ENCODE data around the gene UCN. TPM values are rescaled to one million over a fixed set of nuclear protein-coding genes. Genes with fewer than 3 reads are reported as not detected.

The UCN gene
- polyA plus RNA-seq, 4 donors, result 0.59 to 1.5 (median 1.1) TPM

DNA sequence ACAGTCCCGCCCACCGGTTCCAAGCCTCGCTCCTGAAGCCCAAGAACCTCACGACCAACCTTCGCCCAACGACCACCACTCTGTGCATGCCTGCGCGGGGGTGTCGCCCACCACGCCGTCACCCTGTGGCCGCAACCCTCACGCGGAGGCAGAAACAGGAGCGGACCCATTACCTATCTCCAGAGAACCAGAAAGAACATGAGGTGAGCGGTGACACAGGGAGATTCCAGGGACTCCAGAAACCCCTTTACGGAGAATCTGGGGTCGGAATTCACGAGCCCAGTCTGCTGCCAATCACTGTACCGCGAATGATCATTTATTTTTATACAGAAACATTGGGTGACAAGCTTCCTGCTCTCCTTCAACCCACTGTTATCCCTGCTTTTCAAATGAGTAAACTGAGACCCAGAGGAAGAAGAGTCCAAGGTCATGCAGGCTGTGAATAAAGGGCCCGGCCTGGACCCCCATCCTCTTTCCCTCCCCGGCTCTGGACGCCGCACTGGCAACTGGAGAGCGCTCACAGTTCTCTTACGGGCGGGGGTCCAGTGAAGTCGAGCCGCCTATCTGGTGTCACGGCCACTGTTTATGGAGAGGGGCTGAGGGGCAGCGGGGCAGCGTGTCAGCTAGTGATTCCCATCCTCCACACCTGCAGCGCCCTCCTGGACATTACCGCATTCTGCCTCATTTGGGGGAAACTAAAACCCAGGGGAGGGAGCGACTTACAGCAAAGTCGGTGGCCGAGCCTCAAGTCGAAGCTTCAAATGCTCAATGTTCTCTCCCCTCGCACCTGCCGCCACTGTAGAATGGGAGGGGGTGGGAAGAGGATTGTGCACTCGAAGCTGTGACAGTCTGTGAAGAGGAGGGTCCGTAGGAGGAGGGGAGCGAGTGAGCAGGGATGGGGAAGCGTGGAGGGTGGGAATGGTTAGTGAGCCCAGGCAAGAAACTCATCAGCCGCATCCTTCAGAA is 44.7 kb downstream of the UCN start:
- DNase-seq (ENCODE audit: low read depth in 4 of 4, low spot score in 2 of 4), result no peak

DNA sequence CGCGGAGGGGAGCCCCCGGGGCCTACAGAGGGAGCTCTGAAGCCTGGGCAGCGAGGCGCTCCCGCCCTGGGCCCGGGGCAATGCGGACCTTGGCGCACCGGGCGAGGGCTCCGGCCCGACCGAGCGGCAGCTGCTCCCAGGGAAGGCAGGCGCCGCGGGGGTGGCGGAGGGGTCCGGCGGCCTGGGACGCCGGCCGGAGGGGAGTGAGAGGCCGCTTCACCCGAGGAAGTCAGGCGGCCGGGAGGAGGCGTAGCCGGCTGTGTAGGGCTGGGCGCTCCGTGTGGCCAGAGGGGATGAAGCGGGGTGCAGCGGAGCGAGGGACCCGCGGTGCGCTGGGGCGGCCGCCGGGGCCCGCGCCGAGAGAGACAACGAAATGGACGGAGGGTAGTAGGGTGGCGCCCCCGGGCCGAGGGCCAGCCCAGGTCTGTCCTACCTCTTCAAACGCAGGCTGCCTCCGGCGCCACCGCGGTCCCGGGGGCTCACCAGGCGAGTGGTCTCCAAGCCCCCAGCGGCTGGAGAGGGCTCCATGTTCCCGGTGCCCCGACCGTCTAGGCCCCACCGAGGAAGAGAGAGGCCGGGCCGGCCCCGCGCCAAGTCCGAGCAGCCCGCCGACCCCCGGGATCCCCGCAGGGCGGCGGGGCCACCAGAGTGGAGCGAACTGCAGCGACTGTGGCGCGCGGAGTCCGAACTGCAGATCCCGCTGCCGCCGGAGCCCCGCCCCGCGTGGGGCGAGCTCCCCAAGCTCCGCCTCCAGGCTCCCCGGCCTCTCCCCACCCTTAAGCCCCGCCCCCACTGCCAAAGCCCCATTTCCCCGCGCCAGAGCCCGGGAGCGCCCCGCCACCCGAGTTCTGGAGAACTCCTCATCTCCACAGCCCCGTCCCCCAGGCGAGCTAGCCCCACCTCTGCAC is 45.6 kb downstream of the UCN start, which contains the start of gene SLC30A3:
TSS of gene SLC30A3 (minus strand) at position 669 of the 908 bp plus-strand sequence. CDS start at position 528, 141 bp downstream.
- DNase-seq (ENCODE audit: low read depth in 4 of 4, low spot score in 2 of 4), result no peak

GRCh38 chr2:27261926-27262298 is 46.3 kb downstream of the UCN start:
- DNase-seq (ENCODE audit: low read depth in 4 of 4, low spot score in 2 of 4), result no peak

DNA sequence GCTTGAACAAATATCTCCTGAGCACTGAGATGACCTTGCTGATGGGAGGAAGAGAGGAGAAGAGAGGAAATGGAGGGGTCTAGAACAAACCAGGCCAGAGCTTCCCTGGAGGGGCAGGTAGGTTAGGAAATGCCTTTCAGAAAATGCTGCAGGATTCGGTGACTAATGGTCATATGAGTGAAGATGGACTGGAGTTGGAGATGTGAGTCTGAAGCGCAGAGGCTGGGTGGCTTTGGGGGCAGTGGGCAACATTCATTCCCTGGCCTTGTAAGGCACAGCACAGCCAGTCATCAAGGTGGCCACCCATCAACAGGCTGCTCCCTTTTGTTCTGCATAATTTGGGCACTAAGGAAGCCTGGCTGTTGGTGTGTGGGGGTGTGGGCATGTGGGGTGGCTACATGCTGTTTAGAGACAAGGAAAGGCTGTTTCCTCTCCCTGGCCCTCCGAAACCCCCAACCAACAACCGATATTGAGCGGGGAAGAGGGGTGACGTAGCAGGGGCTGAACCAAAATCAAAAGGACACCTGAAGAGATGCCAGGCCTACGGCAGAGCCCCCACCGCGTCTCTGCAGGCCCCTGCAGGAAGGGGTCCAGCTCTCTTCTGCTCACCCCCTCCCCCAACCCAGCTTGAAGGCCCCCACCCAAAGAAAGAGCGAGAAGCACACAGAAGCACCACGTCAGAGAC is 46.9 kb downstream of the UCN start:
- DNase-seq (ENCODE audit: low read depth in 4 of 4, low spot score in 2 of 4), result no peak

GRCh38 chr2:27258051-27258450 is 50.2 kb downstream of the UCN start:
- no peak for DNase-seq (ENCODE audit: low read depth in 4 of 4, low spot score in 2 of 4)

Other genes with a start within 250 kb of the UCN start
- 100 to 1,000 TPM; 222 to 297 (median 264) TPM for gene OST4, start 236.8 kb downstream of the UCN start, polyA plus RNA-seq (ENCODE audit: insufficient read length in 4 of 4)
- gene EMILIN1, start 229.8 kb downstream of the UCN start, polyA plus RNA-seq (ENCODE audit: insufficient read length in 4 of 4), result 100 to 1,000 TPM in 2 of 4 donors, 10 to 100 TPM in 2; 75.5 to 182 (median 99.1) TPM
- gene KHK, start 221.7 kb downstream of the UCN start, polyA plus RNA-seq (ENCODE audit: insufficient read length in 4 of 4), result 10 to 100 TPM; 45.4 to 55.6 (median 52.0) TPM
- gene CGREF1, start 189.3 kb downstream of the UCN start, polyA plus RNA-seq (ENCODE audit: insufficient read length in 4 of 4), result 1 to 10 TPM; 5.4 to 7.3 (median 6.5) TPM
- 1 to 10 TPM in 3 of 4 donors, under 1 TPM in 1; 0.99 to 2.0 (median 1.3) TPM for gene ABHD1, start 184.6 kb downstream of the UCN start, polyA plus RNA-seq (ENCODE audit: insufficient read length in 4 of 4)
- gene PREB, start 173.8 kb downstream of the UCN start, polyA plus RNA-seq (ENCODE audit: insufficient read length in 4 of 4), result 10 to 100 TPM; 46.6 to 54.1 (median 52.2) TPM
- not detected for gene PRR30, start 169.0 kb downstream of the UCN start, polyA plus RNA-seq (ENCODE audit: insufficient read length in 4 of 4)
- gene TCF23, start 159.4 kb downstream of the UCN start, polyA plus RNA-seq (ENCODE audit: insufficient read length in 4 of 4), result under 1 TPM; 0.42 to 0.76 (median 0.70) TPM
- 100 to 1,000 TPM; 144 to 186 (median 158) TPM for gene ATRAID, start 96.4 kb downstream of the UCN start, polyA plus RNA-seq (ENCODE audit: insufficient read length in 4 of 4)
- 10 to 100 TPM; 29.6 to 48.6 (median 39.4) TPM for gene SLC5A6, start 96.2 kb downstream of the UCN start, polyA plus RNA-seq (ENCODE audit: insufficient read length in 4 of 4)
- 10 to 100 TPM; 34.7 to 63.8 (median 46.3) TPM for gene CAD, start 91.1 kb downstream of the UCN start, polyA plus RNA-seq (ENCODE audit: insufficient read length in 4 of 4)
- gene SLC30A3, start 45.4 kb downstream of the UCN start, polyA plus RNA-seq (ENCODE audit: insufficient read length in 4 of 4), result 10 to 100 TPM in 1 of 4 donors, 1 to 10 TPM in 3; 5.3 to 11.2 (median 7.0) TPM
- 1 to 10 TPM in 2 of 4 donors, under 1 TPM in 2; 0.43 to 1.6 (median 0.83) TPM for gene DNAJC5G, start 33.0 kb downstream of the UCN start, polyA plus RNA-seq (ENCODE audit: insufficient read length in 4 of 4)
- gene TRIM54, start 26.0 kb downstream of the UCN start, polyA plus RNA-seq (ENCODE audit: insufficient read length in 4 of 4), result 1 to 10 TPM; 3.4 to 8.7 (median 4.7) TPM
- 10 to 100 TPM; 69.5 to 93.3 (median 80.5) TPM for gene MPV17, start 14.7 kb upstream of the UCN start, polyA plus RNA-seq (ENCODE audit: insufficient read length in 4 of 4)
- gene GTF3C2, start 48.3 kb upstream of the UCN start, polyA plus RNA-seq (ENCODE audit: insufficient read length in 4 of 4), result 10 to 100 TPM; 65.4 to 82.3 (median 73.2) TPM
- 10 to 100 TPM; 44.1 to 58.6 (median 52.8) TPM for gene EIF2B4, start 61.9 kb upstream of the UCN start, polyA plus RNA-seq (ENCODE audit: insufficient read length in 4 of 4)
- 100 to 1,000 TPM in 3 of 4 donors, 10 to 100 TPM in 1; 99.0 to 127 (median 108) TPM for gene SNX17, start 62.2 kb upstream of the UCN start, polyA plus RNA-seq (ENCODE audit: insufficient read length in 4 of 4)
- 10 to 100 TPM; 16.4 to 28.5 (median 21.2) TPM for gene ZNF513, start 72.3 kb upstream of the UCN start, polyA plus RNA-seq (ENCODE audit: insufficient read length in 4 of 4)
- gene PPM1G, start 101.1 kb upstream of the UCN start, polyA plus RNA-seq (ENCODE audit: insufficient read length in 4 of 4), result 10 to 100 TPM; 87.3 to 98.8 (median 92.5) TPM
- gene NRBP1, start 120.2 kb upstream of the UCN start, polyA plus RNA-seq (ENCODE audit: insufficient read length in 4 of 4), result 100 to 1,000 TPM; 125 to 146 (median 132) TPM
- gene KRTCAP3, start 133.9 kb upstream of the UCN start, polyA plus RNA-seq (ENCODE audit: insufficient read length in 4 of 4), result 10 to 100 TPM in 1 of 4 donors, 1 to 10 TPM in 3; 7.4 to 11.5 (median 8.2) TPM
- 10 to 100 TPM; 33.3 to 78.8 (median 49.9) TPM for gene IFT172, start 181.3 kb upstream of the UCN start, polyA plus RNA-seq (ENCODE audit: insufficient read length in 4 of 4)
- gene FNDC4, start 186.8 kb upstream of the UCN start, polyA plus RNA-seq (ENCODE audit: insufficient read length in 4 of 4), result 10 to 100 TPM in 1 of 4 donors, 1 to 10 TPM in 3; 7.1 to 10.9 (median 8.8) TPM
- under 1 TPM in 2 of 4 donors, not detected in 2; 0.16 to 0.28 TPM for gene GCKR, start 188.4 kb upstream of the UCN start, polyA plus RNA-seq (ENCODE audit: insufficient read length in 4 of 4)

Data from left renal cortex interstitium (tissue), 4 donors.